GM12872 (cell line): ENCODE results near the gene TSR2.

Source experiments
- TF ChIP-seq, protein P1 (sequence below): IDR thresholded peaks from 3 replicates; pipeline ENCODE4 v1.5.1; 2011; ENCODE audit warnings: low read depth, mild to moderate bottlenecking, low read length, moderate library complexity; ENCODE audit not compliant: insufficient read depth

Gene TSR2

DNA sequence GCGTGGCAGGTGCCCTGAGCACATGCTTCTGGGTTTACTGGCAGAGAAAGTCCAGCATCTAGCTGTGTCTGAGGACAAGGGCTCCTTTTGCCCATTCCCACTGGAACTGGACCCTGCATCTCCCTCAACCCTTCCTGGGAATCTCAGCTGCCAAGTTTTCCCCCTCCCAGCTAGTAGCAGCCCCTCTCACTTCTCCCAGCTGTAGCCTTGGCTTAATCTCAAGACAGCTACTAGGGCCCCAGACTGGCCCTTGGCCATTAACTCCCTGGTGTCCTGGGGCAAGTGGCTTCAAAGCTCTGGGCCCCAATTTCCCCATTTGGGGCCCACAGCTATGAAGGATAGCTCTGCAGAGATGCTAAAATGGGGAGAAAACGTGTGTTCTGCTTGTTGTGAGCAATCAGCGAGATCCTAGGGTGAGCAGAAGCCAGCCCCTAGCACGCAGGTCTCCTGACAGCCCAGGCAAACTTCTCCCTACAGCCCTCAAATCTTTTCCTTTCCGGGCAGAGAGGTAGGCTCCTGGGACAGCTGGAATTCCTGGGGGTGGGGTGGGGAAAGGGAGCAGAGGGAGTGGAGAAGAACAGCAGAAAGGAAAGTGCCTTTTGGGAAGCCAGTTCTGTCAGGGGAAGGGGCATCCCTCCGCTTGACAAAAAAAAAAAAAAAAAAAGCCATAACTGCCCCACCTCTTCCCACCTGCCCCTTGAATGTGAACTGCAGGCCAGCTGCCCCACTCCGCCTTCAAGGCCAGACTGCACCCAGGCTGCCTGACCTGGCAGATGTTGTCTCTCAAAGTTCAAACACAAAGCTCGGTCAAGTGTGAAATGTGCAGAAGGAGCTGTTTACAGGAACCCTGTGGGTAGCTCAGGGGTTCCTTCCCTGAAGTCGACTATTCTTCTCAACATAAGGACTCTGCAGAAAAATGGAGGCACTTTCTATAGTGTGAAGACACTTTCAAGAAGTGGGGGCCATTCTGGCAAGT lies 39.2 kb downstream of the TSR2 start:
- TF ChIP-seq, protein P1, sequence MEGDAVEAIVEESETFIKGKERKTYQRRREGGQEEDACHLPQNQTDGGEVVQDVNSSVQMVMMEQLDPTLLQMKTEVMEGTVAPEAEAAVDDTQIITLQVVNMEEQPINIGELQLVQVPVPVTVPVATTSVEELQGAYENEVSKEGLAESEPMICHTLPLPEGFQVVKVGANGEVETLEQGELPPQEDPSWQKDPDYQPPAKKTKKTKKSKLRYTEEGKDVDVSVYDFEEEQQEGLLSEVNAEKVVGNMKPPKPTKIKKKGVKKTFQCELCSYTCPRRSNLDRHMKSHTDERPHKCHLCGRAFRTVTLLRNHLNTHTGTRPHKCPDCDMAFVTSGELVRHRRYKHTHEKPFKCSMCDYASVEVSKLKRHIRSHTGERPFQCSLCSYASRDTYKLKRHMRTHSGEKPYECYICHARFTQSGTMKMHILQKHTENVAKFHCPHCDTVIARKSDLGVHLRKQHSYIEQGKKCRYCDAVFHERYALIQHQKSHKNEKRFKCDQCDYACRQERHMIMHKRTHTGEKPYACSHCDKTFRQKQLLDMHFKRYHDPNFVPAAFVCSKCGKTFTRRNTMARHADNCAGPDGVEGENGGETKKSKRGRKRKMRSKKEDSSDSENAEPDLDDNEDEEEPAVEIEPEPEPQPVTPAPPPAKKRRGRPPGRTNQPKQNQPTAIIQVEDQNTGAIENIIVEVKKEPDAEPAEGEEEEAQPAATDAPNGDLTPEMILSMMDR: no peak

DNA sequence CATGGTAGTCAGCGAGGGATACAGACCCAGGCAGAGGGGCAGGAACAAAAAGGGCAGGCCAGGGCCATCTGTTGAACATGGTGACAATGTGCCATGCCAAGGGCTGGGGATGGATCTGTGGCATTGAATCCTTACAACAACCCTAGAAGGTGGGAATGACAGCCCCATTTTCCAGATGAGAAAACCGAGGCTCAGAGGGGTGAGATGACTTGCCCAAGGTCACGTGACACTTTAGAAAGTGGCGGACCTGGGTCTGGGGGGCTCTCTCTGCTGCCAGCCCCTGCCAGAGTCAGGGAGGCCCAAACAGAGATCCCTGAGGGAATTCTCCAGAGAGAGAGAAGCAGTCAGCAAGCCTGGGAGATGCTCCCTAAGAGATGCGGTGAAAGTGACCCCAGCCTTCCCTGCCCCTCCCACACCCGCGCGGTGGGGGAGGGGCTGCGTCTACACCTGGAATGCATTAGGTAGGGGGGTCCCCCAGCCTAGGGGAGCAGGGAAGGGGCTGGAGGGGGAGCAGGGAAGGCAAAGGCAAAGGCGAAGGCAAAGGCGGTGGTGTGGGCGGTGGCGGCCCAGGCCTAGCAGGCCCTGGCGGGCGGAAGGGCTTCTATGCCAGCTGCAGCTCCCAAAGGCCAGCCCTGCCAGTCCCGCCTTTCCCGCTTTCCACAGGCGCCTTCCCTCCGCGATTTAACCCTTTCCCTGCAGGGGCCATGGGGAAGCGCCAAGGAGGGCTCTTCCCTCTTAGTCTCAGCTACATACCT lies 42.8 kb downstream of the TSR2 start:
- TF ChIP-seq, protein P1: no peak

DNA sequence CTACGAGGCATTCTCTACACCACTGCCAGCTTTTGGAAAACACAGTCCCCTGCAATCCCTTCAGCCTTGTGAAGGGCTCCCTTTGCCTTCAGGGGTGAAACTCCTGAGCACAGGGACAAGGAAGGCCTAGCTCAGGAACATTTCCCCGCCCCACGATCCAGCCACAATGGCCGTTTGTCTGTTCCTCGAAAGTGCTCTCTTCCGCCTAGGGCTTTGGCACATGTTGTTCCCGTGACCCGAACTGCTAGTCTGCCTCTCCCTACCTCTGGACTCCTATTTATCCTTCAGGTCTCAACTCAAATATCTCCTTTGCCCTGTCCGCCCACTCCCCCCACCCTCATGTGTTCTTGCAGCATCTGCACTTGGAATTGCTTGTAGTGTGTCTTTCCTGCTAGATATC lies 43.7 kb downstream of the TSR2 start:
- TF ChIP-seq, protein P1: no peak

DNA sequence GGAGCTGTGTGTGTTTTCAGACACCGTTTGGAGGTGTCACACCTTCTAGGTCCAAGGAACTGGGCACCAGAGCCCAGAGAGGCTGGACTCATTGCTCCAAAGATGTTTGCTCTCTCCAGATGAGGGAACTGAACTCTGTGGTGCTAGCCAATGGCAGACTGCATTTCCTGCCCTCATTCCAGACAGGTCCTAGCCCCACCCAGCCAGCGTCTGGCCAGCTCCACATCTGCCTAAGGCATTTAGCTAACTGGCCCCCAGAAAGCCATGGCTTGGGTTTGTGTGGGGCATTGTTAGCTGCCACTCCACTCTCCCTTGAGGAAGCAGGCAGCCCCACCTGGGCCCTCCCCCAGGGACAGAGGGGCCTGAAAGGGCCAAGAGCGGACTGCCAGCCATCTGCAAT lies 44.5 kb downstream of the TSR2 start:
- TF ChIP-seq, protein P1: no peak

DNA sequence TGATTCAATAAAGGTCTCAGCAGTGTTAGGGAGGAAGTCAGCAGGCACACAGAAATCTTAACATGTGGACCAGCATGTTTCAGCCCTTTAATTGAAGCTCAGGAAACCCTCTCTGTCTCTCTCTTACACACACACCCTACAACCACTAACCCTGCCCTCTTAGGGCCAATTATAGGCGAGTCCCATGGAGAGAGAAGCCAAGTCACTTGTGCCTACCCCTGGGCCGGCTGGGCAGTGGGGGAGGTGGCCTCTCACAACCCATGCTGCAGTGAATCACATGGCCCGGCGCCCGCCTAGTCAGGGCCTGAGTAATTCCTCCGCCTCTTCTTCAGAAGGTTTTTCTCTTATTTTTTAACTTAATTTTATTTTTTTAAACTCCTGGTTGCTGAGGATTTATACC lies 52.1 kb downstream of the TSR2 start:
- TF ChIP-seq, protein P1: no peak

DNA sequence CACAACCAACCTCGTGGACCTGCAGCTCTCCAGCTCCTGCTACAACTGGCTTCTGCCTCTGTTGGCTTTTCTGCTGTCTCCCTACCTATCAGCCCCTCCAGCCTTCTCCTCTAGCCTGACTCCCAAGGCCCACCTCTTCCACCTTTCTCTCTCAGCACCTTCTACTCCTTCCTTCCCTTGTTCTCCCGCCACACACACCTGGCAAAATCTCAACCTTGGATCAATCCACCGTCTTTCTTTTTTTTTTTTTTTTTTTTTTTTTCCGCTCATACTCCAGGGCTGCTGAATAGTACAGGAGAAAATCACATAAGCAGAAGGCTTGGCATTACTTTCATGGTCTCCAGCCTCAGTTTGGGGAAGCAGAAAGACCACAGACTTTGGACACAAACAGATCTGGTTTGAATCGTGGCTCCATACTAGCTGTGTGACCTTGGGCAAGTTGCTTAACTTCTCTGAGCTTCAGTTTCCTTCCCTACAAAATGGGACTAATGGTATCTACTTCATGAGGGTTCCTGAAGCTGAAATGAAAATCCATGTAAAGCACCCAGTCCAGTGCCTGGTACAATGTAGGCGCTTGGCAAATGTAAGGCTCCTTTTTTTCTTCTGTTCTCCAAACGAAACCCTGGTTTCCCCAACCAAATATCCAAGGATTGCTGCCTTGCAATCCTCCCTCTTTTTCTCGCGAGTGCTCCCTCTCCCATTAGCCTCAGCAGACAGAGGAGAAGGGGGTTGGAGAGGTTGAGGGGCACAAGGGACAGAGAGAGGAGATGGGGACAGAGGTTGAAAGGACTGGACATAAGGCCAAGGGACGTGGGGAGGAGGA lies 54.2 kb downstream of the TSR2 start:
- TF ChIP-seq, protein P1: no peak
